ENCODE measurements around the gene MUC12. TPM values are rescaled to one million over a fixed set of nuclear protein-coding genes. Genes with fewer than 3 reads are reported as not detected.
A peak's percentile ranks its signal among the peaks of the same experiment; 100 is the strongest.

Gene MUC12
- total RNA-seq, 4 donors from 2014 or later: 0.54 to 15.1 TPM; not detected in 2

DNA sequence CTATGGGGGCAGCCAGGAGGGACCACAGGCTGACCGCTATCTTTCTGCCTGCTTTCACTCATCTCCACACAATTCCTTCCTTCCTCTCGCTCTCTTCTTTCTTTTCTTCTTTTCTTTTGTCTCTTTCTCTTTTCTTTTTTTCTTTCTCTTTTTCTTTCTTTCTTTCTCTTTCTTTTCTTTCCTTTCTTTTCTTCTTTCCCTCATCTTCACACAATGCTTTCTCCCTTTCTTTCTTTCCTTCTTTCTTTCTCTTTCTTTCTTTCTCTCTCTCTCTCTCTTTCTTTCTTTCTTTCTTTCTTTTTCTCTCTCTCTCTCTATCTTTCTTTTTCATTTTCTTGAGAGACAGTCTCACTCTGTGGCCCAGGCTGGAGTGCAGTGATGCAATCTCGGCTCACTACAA is 6.8 kb upstream of the MUC12 start:
- Histone ChIP-seq H3K9me3 (peaks cover 0 to 3% (median 0%) of the 10 kb centered on the region in 3 donors), H3K4me1 (peaks cover 0 to 19% (median 11%) of the 10 kb centered on the region in 3 donors), H3K4me3 (no peak overlapping the region), H3K36me3 (no peaks in the 10 kb centered on the region), H3K27me3 (peaks cover 75% of the 10 kb centered on the region), H3K27ac (no peak overlapping the region)
- TF ChIP-seq EP300 (IDR thresholded peaks at IDR 0.05) (no peak), POLR2A (IDR thresholded peaks at IDR 0.05) (no peak), POLR2AphosphoS5 (IDR thresholded peaks at IDR 0.05) (no peak)
- TF ChIP-seq, protein P1, sequence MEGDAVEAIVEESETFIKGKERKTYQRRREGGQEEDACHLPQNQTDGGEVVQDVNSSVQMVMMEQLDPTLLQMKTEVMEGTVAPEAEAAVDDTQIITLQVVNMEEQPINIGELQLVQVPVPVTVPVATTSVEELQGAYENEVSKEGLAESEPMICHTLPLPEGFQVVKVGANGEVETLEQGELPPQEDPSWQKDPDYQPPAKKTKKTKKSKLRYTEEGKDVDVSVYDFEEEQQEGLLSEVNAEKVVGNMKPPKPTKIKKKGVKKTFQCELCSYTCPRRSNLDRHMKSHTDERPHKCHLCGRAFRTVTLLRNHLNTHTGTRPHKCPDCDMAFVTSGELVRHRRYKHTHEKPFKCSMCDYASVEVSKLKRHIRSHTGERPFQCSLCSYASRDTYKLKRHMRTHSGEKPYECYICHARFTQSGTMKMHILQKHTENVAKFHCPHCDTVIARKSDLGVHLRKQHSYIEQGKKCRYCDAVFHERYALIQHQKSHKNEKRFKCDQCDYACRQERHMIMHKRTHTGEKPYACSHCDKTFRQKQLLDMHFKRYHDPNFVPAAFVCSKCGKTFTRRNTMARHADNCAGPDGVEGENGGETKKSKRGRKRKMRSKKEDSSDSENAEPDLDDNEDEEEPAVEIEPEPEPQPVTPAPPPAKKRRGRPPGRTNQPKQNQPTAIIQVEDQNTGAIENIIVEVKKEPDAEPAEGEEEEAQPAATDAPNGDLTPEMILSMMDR (IDR thresholded peaks at IDR 0.05): no peak
- WGBS, 2 donors (ENCODE audit: low coverage in 1 of 2): 60 to 85% methylated on average over 2 to 3 of the region's 3 CpGs
- ATAC-seq: no peak

DNA sequence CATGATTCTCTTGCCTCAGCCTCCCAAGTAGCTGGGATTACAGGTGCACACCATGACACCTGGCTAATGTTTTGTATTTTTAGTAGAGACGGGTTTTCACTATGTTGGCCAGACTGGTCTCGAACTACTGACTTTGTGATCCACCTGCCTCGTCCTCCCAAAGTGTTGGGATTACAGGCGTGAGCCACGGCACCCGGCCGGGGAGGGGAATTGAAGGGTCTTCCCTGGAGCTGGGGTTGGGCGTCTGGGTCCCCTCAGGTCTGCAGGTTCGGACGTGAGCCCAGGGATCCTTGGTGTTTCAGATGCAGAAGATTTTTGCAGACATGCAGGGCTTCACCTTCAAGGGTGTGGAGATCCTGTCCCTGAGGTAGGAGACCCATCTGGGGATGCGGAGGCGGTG is 6.0 kb upstream of the MUC12 start:
- WGBS, 2 donors (ENCODE audit: low coverage in 1 of 2): 42 to 85% methylated on average over 6 to 8 of the region's 12 CpGs
- no peak for ATAC-seq
- H3K27me3 ChIP-seq: peaks cover 84% of the 10 kb centered on the region

DNA sequence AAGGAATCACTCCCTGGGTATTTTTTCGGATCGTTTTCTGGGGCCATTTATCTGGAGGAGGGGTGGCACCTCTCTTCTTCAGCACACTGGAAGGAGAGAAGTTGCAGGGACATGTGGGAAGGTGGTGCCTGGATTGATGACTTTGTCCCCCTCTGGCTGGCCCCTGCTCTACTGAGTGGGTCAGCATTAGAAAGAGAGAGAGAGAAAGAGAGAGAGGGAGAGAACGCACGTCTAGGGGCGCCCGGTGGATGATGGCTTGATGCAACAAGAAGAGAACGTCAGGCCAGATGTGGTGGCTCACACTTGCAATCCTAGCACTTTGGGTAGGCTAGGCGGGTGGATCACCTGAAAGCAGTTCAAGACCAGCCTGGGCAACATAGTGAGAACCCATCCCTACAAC is 5.5 kb upstream of the MUC12 start:
- no peak for ATAC-seq
- no peak for TF ChIP-seq POLR2AphosphoS5 (IDR thresholded peaks at IDR 0.05)
- TF ChIP-seq, protein P1 (IDR thresholded peaks at IDR 0.05): no peak
- no peak for TF ChIP-seq EP300 (IDR thresholded peaks at IDR 0.05)
- no peak for TF ChIP-seq POLR2A (IDR thresholded peaks at IDR 0.05)
- Histone ChIP-seq H3K36me3 (no peaks in the 10 kb centered on the region), H3K27me3 (peaks cover 89% of the 10 kb centered on the region), H3K4me1 (peaks cover 0 to 19% (median 11%) of the 10 kb centered on the region in 3 donors), H3K4me3 (no peak overlapping the region), H3K27ac (no peak overlapping the region), H3K9me3 (no peaks in the 10 kb centered on the region)
- 65 to 84% methylated on average over 7 to 8 of the region's 8 CpGs for whole genome bisulfite sequencing, 2 donors (ENCODE audit: low coverage in 1 of 2)

More for the DNA sequence above, 6.0 kb upstream of the MUC12 start:
- Histone ChIP-seq H3K4me1 (peaks cover 0 to 19% (median 11%) of the 10 kb centered on the region in 3 donors), H3K36me3 (no peaks in the 10 kb centered on the region), H3K27ac (no peak overlapping the region), H3K9me3 (no peaks in the 10 kb centered on the region), H3K4me3 (no peak overlapping the region)
- TF ChIP-seq POLR2AphosphoS5 (IDR thresholded peaks at IDR 0.05) (no peak), POLR2A (IDR thresholded peaks at IDR 0.05) (no peak), EP300 (IDR thresholded peaks at IDR 0.05) (no peak)
- TF ChIP-seq, protein P1 (IDR thresholded peaks at IDR 0.05): no peak

GRCh38 chr7:100964630-100965029 is 4.7 kb upstream of the MUC12 start:
- no peaks in the 10 kb centered on the region for H3K36me3 ChIP-seq
- H3K4me3 ChIP-seq: no peak overlapping the region
- TF ChIP-seq, protein P1 (IDR thresholded peaks at IDR 0.05): no peak
- H3K27ac ChIP-seq: no peak overlapping the region
- H3K4me1 ChIP-seq: peaks cover 0 to 19% (median 11%) of the 10 kb centered on the region in 3 donors
- ATAC-seq: no peak
- H3K27me3 ChIP-seq: peaks cover 96% of the 10 kb centered on the region
- H3K9me3 ChIP-seq: no peaks in the 10 kb centered on the region
- WGBS, 2 donors (ENCODE audit: low coverage in 1 of 2): 20% methylated on average over 1 of the region's 7 CpGs; no CpG with 5 or more reads in 1 of the 2 donors

- H3K27me3 ChIP-seq: peaks cover 96% of the 10 kb centered on the region
- ATAC-seq: no peak
- no peak overlapping the region for H3K27ac ChIP-seq
- no peak for TF ChIP-seq POLR2AphosphoS5 (IDR thresholded peaks at IDR 0.05)
- TF ChIP-seq POLR2A (IDR thresholded peaks at IDR 0.05): no peak
- TF ChIP-seq, protein P1 (IDR thresholded peaks at IDR 0.05): no peak
- no peak for TF ChIP-seq EP300 (IDR thresholded peaks at IDR 0.05)
- peaks cover 0 to 19% (median 11%) of the 10 kb centered on the region in 3 donors for H3K4me1 ChIP-seq
- H3K9me3 ChIP-seq: no peaks in the 10 kb centered on the region
- no peaks in the 10 kb centered on the region for H3K36me3 ChIP-seq
- 8 to 19% methylated on average over 5 to 21 of the region's 25 CpGs for WGBS, 2 donors (ENCODE audit: low coverage in 1 of 2)
- H3K4me3 ChIP-seq: peak overlapping the region in 1 of 2 donors; percentile 39
These were observed 4.2 kb upstream of the MUC12 start for GRCh38 chr7:100965045-100965722.

Measured in gastroesophageal sphincter (tissue), 4 donors.